Fibroblast of villous mesenchyme (primary cell): Measurements from ENCODE around the gene MAN1B1. TPM values are rescaled to one million over a fixed set of nuclear protein-coding genes. Genes with fewer than 3 reads are reported as not detected.
"Not testable (repeated sequence)": the region's sequence is repeated elsewhere in the genome, so short reads cannot be mapped to it uniquely, and the experiment has no call there.

Experiments used
- DNase-seq: peaks from one replicate; pipeline ENCODE4 v3.0.0-alpha.2; 2010; ENCODE audit warnings: low read depth
- H3K4me3 ChIP-seq: 2 replicates; pipeline ENCODE4 v1.5.1; 2011; ENCODE audit warnings: low read depth, mild to moderate bottlenecking, low read length
- CTCF ChIP-seq: IDR thresholded peaks from 2 replicates; pipeline ENCODE4 v1.5.1; 2012; ENCODE audit warnings: low read depth, mild to moderate bottlenecking, low read length; ENCODE audit not compliant: insufficient read depth
- total RNA-seq: library from RNA; depleted of rRNA; stranded (reverse); fragments of >200 nt; gene quantifications from 2 replicates; pipeline ENCODE4 v1.2.3, GENCODE V29; 2012

Gene MAN1B1
- total RNA-seq, 1 donor: 65.6 TPM

DNA sequence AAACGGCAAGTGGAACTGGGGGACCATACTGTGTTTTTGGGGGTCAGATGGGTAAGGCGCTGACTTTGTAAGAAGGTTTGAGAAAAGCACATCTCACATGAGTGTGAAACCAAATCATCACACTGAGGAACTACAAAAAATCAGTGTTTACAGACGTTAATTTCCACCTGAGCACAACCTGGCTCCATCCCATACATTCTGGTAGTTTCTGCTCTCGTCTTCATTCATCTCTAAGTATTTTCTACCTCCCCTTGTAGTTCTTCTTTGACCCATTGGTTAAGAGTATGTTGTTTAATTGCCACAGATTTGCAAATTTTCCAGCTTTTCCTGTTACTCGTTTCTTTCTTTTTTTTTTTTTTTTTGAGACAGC is 36.7 kb downstream of the MAN1B1 start:
- TF ChIP-seq CTCF: no peak
- DNase-seq: no peak
- H3K4me3 ChIP-seq: no peak overlapping the region

GRCh38 chr9:137123952-137124462 is 37.2 kb downstream of the MAN1B1 start:
- not testable (repeated sequence) for H3K4me3 ChIP-seq, DNase-seq

DNA sequence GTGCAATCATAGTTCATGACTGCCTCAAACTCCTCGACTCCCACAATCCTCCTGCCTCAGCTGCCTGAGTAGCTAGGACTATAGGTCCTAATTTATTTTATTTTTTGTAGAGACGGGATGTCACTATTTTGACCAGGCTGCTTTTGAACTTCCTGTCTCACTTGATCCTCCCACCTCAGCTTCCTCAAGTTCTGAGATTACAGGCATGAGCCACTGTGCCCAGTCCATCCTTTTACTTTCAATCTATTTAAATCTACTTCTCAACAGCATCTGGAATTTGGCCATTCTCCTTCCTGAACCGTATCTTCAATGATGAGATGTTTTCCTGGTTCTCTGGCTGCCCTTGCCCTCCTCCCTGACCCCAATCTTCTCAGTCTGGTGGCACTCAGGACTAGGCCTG is 40.0 kb downstream of the MAN1B1 start:
- no peak for TF ChIP-seq CTCF
- no peak for DNase-seq
- H3K4me3 ChIP-seq: peak overlapping the region; percentile 81

- peak; percentile 58 for DNase-seq
- no peak for TF ChIP-seq CTCF
- H3K4me3 ChIP-seq: peak overlapping the region; percentile 81
These were observed 40.7 kb downstream of the MAN1B1 start for GRCh38 chr9:137127301-137128157.

DNA sequence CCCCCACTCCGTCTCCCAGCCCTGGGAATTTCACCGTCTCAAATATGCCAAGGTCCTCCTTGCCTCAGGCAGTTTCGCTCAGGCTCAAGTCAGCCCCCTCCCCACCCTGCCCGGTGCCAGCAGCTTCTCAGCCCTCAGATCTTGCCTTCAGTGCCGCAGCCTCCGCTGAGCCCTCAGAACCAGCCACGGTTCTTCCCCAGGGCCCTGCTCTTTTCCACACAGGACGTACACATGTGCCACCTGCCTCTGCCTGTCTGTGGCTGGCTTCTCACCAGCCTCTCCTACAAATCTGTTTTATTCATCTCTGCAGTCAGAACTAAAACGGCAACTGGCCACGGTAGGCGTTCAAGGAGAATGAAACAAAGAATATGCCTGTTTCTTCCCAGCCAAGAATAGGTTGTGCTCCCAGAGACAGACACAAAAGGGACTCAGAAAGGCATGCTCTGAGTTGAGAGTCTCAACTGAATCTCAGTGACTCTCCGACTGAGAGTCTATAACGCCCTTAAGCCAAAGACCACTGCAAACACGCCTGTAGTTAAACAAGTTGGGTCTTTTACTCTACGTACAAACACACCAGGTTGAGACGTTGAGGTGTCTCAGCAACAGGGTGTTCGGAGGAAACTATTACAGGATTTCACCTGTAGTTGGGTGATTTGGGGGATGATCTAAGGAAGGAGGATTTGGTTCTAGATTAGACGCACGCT is 41.5 kb downstream of the MAN1B1 start:
- DNase-seq: no peak
- H3K4me3 ChIP-seq: peak overlapping the region; percentile 81
- TF ChIP-seq CTCF: no peak

GRCh38 chr9:137128862-137129455 is 42.2 kb downstream of the MAN1B1 start:
- H3K4me3 ChIP-seq: peak overlapping the region; percentile 81
- DNase-seq: peak; percentile 60
- TF ChIP-seq CTCF: no peak

DNA sequence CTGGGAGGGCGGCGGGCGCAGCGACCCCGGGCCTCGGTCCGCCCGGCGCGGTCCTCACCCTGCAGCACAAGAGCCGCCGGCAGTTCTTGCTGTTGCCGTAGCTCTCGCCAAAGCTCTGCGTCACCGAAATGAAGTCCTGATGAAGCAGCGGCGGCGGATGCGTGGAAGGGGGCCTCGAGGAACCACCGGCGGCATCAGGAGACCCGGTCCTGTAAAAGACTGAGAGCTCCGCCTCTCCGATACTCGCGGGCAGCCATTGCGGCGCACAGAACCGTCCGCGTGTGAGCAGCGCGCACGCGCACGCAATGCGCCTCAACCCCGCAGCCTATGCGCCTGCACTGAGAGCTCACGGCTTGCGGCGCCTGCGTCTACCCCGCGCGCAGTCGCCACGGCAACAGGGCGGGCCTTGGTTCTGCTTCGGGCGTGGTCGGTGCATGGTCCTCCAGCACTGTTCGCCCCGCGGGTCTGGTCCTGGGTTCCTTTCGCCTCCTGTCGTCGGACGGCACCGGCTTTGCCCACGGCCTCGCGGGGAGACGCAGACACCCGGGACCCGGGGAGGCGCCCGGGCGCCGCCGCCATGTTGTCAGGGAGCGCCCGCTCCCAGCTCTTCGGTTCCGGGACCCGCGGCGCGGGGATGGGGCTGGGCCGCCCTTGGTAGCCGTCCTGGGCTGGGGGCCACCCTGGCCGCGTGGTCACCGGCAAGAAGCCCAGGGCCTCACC is 42.8 kb downstream of the MAN1B1 start:
- H3K4me3 ChIP-seq: peak overlapping the region; percentile 81
- DNase-seq: peak; percentile 92
- no peak for TF ChIP-seq CTCF
